Lower leg skin (tissue), 4 donors: ENCODE measurements around the gene MGMT. TPM values are rescaled to one million over a fixed set of nuclear protein-coding genes. Genes with fewer than 3 reads are reported as not detected.

Source experiments
- DNase-seq, 2 donors: peaks; one replicate each; pipeline ENCODE4 v3.0.0-alpha.2; 2019; ENCODE audit warnings: low spot score in 2 of 2
- H3K4me3 ChIP-seq: fragments of 200-600 bp; sonication (generic); 2 replicates; pipeline ENCODE4 v1.5.1; 2017; ENCODE audit warnings: mild to moderate bottlenecking, low read depth; ENCODE audit not compliant: poor library complexity, severe bottlenecking
- CTCF ChIP-seq, 3 donors: fragments of 450-650 bp; IDR thresholded peaks; one replicate each; pipeline ENCODE4 v1.5.1; 2016; ENCODE audit warnings: antibody characterized with exemption in 3 of 3, mild to moderate bottlenecking in 3 of 3, moderate library complexity in 2 of 3
- POLR2A ChIP-seq, 2 donors: fragments of 450-650 bp; IDR thresholded peaks; one replicate each; pipeline ENCODE4 v1.6.1; 2016 to 2017; ENCODE audit warnings: antibody characterized with exemption in 2 of 2, mild to moderate bottlenecking in 1 of 2, moderate library complexity in 1 of 2
- WGBS, 2 donors: methylation state at CpG; one replicate each; pipeline ENCODE4 v1.1.5; 2018; 5-methylcytosine and 5-hydroxymethylcytosine counted together
- intact Hi-C: fragments of 100-400 bp; cut with DNase I; formaldehyde crosslinking; loops from one replicate; pipeline ENCODE4 v1.15.0; 2023; ENCODE audit warnings: low total_unique reads
- total RNA-seq, 4 donors: library from RNA; depleted of rRNA; stranded (reverse); fragments of >200 nt; gene quantifications; one replicate each; pipeline ENCODE4 v1.1.0, GENCODE V29; 2016

MGMT gene
- total RNA-seq, 4 donors from 2014 or later = 13.1 to 38.7 (median 29.2) TPM

GRCh38 chr10:129764011-129764900 lies 297.2 kb downstream of the MGMT start:
- no peak for TF ChIP-seq CTCF (IDR thresholded peaks at IDR 0.05)
- no peak for TF ChIP-seq POLR2A (IDR thresholded peaks at IDR 0.05)
- 90% methylated on average over 23 of the region's 23 CpGs for WGBS, 2 donors
- intact Hi-C loops = no loop called here
- H3K4me3 ChIP-seq = no peak overlapping the region
- DNase-seq = peak in 1 of 2 donors; percentile 67

- intact Hi-C loops = no loop called here
- WGBS, 2 donors = 94 to 99% methylated on average over 13 of the region's 13 CpGs
These were observed 298.0 kb downstream of the MGMT start for GRCh38 chr10:129764901-129765663.

GRCh38 chr10:129765664-129766550 lies 298.9 kb downstream of the MGMT start:
- TF ChIP-seq POLR2A (IDR thresholded peaks at IDR 0.05) (no peak), CTCF (IDR thresholded peaks at IDR 0.05) (no peak)
- peak in 1 of 2 donors; percentile 63 for DNase-seq
- no peak overlapping the region for H3K4me3 ChIP-seq
- intact Hi-C loops = no loop called here
- WGBS, 2 donors = 91 to 97% methylated on average over 25 of the region's 25 CpGs

More at GRCh38 chr10:129764901-129765663, 298.0 kb downstream of the MGMT start:
- no peak for TF ChIP-seq CTCF (IDR thresholded peaks at IDR 0.05)
- no peak for TF ChIP-seq POLR2A (IDR thresholded peaks at IDR 0.05)
- H3K4me3 ChIP-seq = no peak overlapping the region
- peak in 1 of 2 donors; percentile 63 for DNase-seq

GRCh38 chr10:129766611-129767550 lies 299.8 kb downstream of the MGMT start:
- 95 to 96% methylated on average over 24 to 25 of the region's 25 CpGs for WGBS, 2 donors
- intact Hi-C loops = no loop called here
- TF ChIP-seq POLR2A (IDR thresholded peaks at IDR 0.05) (no peak), CTCF (IDR thresholded peaks at IDR 0.05) (no peak)
- no peak overlapping the region for H3K4me3 ChIP-seq
- peak in 1 of 2 donors; percentile 67 for DNase-seq
